Stimulated activated CD8-positive, alpha-beta memory T cell treated with anti-CD3 and anti-CD28 coated beads, Interleukin-4, amount 100 ng/mL, for 1 hour (primary cell): ENCODE results near the gene HS6ST2.

Experiments
- DNase-seq, 2 donors: peaks; one replicate each; pipeline ENCODE4 v3.0.0-alpha.2; 2020; ENCODE audit warnings: low read depth in 2 of 2, low spot score in 1 of 2

HS6ST2 gene

DNA sequence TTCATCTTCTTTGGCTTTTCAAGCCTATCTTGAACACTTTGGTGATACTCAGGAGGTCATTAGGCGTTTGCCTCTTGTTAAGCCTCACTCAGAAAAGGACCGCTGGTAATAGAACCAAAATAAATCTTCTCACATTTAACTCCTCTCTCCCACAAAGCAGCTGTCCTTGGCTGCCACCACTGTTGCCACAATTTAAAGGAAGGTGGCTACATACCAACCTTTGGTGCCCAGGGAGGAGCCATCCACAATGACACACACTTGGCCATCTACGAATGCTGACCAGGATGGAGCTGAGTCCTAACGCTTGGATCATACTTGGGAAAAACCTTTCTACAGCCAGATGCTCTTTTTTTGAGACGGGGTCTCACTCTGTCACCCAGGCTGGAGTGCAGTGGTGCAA lies 210.2 kb downstream of the HS6ST2 start:
- DNase-seq, result no peak

DNA sequence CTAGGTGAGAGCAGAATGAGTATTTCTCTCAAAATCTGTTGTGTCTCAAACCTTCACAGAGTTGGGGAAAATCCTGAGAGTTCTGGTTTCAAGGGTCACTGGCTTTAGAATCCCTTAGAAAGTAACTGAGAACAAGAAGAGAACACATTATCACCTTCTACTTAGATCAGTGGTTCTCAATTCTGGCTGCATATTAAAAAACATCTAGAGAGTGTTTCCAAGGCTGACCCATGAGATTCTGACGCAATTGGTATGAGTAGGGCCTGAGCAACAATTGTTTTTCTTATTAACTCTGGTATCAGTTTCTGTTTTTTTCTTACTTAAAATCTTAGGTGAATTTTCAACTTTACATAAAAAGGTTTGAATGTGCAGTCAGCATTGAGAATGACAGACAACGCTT lies 212.8 kb downstream of the HS6ST2 start:
- no peak for DNase-seq

DNA sequence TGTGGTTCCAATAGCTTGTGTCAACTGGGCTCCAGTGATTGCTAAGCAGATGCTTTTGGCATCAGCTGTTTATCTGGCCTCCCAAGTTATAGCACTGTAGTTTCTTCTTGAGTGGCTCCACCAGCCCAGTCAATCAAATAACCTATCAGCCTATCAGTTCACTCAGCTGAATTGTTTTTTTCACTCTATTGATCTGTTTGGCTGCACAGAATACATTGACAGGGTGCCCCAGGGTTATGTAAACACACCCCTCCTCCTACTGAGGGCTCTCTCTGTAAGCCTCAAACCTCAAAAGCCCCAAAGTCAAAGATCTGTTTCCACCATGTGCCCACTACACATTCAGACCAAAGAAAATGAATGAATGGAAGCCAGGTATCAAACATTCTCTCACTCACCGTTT lies 214.0 kb downstream of the HS6ST2 start:
- DNase-seq, result no peak

DNA sequence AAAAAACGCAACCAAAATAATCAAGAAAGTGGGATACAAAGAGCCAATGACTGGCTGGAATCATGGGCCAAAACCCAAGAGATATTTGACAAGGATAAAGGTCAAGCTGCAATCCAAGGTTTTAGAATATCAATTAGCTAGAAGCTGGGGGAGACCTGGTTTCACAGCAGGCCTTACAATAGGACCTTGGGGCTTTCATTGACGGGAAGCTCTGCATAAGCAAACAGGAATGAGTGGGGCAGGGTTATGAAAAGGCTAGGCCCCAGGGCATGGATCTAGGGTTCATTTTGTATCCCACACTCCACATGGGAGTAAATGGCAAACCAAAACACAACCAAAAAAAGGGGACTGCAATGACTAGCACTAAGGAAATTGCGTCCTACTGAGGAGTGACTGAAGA lies 215.3 kb downstream of the HS6ST2 start:
- no peak for DNase-seq

DNA sequence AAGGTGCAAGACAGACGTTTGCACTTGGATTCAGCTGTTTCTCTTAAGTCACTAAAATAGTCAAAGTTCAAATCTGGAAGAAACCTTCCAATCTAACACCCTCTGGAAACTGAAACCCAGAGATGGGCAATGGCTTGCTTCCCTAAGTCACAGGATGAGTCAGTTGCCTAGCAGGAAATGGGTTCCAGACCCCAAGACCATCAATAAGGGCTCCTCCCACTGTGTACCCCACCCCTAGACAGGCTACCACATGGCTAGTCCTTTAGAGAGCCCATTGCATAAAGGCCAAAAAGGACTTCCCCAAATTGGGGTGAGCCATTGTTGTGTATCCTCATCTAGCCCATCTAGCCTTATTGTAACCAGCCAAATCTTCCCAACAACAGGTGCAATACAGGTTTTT lies 216.2 kb downstream of the HS6ST2 start:
- no peak for DNase-seq

DNA sequence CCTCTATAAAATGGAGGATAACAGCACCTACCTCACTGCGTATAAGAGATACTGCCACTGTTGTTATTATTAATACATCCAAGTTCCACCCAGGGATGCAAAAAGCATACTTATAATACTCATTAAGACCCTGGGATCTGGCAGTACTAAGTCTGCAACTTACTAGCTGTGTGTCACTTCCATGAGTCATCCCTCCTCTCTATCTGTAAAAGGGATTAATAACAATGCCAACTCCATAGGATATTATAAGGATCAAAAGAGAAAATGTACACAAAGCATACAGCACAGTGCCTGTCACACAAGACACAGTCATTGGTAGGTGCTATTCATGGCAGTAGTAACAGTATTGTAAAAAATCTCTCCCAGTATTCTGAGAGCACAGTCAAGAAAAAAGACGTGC lies 216.7 kb downstream of the HS6ST2 start:
- no peak for DNase-seq

DNA sequence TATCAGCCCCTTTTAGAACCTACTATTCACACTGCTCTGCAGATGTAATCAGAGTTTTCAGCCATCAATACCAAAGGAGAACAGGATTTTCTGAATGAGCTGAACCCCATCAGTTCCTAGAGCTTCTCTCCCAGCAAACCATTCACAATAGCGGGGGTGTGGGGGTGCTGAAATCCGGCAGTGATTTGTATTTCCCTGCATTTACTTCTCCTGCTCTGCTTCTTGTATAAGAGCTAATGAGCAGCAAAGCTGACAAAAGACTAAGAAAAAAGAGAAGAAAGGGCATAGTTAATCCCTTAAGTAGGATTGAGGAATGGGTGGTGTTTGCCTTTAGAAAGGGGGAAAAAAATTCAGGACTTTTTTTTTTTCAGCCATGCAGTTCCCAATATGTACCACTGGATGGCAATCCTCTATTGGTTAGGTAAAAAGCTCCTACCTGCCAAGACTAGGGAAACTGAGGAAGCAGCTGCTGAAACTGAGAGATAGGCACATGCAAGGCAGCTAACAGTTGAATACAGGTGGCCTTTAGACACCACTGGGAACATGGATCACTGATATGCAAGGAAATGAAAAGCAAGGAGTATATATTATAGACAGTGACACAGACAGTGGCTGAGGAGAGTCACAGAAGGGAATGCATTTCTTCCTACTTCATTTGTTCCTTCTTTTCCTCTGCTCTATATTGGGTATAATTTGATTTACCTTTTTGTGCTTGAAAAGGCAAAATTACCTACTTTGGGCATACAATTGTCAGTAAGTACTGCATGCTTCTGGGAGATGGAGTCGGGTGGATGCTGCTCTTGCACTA lies 217.9 kb downstream of the HS6ST2 start:
- DNase-seq, result no peak

DNA sequence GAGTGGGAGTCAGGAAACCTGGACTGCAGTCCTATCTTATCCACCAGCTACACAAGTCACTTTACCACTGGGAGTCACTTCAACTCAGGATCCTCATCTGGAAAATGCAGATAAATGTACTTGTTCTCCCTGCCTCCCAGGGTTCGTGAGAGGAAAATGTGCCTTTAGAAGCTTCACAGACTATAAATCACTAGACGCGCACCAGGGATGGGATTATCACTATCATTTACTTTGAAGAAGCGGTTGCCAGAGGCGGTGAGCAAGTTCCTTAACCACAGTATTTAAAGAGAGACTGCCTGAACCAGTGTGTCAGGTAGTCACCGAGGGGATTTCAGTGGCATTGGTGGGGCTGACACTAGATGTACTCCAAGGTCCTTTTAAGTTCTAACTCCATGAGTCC lies 219.5 kb downstream of the HS6ST2 start:
- no peak for DNase-seq

DNA sequence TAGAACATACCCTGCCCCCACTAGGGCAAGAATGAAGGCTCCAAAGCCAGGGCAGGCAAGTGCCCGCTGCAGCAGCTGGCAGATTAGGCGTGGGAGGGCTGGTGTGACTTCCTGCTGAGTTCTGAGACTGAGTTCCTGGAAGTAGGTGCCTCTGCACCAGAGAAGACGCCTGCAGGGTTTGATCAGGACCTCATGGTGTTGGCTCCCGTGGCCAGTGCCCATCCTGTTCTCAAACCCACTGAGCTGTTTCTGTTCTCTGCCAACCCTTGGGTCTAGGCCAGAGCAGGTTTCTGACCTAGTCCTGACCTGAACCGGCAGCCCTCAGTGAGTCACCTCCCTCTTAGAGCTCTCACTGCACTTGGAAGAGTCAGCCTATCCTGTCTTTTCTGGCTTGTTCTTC lies 220.7 kb downstream of the HS6ST2 start:
- no peak for DNase-seq

DNA sequence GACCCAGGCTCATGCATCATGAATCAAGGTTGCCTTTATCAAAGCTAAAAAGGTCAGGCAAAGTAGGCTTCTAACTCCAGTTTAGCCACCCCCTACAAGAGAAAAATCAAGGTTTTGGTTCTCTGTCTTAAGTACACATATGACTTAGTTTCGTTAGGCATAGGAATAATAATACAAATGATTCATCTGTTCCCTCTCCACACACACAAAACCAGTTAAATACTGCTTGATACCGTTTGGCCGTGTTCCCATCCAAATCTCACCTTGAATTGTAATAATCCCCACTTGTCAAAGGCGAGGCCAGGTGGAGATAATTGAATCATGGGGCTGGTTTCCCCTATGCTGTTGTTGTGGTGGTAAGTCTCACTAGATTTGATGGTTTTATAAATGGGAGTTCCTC lies 226.2 kb downstream of the HS6ST2 start:
- no peak for DNase-seq

DNA sequence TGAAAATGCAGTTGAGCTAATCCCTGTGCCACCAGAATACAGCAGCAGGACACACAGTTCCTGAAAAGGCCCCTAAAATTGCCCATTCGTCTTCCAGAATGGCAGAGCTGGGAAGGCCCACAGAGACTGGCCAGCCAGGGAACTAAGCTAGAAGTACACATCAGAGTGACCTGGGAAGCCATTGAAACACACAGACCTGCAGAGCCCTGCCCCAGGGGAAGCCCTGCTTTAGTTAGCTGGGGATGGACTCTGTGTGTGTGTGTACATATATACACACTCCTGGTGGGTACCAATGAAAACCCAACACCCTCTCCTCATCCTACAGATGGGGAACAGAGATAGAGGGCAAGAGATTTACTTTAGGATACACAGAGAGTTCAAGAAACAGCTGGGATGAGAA lies 227.7 kb downstream of the HS6ST2 start:
- no peak for DNase-seq

DNA sequence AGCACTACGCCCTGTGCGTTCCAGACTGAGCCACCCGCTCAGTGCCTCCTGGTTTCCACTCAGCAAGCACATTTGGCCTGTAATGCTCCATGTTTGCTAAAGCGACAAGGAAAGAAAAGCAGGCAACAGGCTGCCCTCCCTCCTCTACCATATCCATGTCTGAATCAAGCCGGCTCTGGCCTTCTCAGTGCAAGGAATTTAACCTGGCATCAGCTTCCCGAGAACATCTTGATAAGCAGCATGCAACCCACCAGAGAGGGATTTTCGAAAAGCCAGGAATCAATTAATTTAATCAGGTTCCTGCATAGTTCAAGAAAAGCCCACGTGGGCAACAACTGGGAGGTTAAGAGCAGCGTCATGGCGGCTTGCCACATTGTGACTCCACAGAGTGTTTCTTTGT lies 228.2 kb downstream of the HS6ST2 start:
- DNase-seq, result no peak

DNA sequence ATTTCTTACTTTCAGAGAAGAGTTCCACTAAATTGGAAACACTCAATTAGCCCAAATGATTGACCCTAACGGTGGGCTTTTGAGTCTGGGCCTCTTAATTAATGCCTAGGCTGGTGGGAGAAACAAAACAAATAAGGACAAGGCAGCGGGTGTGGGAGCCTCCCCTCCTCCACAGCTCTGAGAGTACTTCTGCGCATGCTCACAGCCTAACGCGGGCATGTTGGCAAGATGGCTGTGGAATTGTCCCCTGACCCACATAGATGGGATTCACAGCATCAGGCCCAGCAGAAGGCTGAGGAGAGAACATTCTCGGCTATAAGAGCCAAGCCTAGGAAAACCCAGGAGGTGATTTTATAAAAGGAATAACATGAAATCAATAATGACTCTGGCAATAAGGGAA lies 230.1 kb downstream of the HS6ST2 start:
- DNase-seq, result no peak

DNA sequence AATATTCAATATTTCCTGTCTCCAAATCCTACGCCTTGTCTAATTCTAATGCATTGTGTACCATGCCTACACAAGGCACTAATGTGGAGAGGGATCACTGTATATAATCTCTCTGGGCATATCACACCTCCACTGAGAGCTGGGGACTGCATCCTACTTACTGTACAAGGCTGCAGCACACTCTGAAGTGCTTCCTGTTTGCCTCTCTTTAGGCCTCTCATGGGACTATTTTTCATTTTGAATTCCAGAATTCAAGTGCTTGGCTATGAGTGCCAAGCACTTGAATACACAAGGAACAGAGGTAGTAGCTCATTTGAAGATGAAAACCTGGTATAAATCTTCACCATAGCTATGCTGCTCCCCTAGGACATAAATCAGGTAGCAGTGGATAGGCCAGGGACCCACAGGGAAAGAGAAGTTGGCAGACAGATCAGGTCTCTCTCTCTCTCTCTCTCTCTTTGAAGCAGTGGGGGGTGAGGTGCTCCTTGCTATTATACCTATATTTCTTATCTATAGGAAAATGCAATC lies 239.9 kb downstream of the HS6ST2 start:
- no peak for DNase-seq

DNA sequence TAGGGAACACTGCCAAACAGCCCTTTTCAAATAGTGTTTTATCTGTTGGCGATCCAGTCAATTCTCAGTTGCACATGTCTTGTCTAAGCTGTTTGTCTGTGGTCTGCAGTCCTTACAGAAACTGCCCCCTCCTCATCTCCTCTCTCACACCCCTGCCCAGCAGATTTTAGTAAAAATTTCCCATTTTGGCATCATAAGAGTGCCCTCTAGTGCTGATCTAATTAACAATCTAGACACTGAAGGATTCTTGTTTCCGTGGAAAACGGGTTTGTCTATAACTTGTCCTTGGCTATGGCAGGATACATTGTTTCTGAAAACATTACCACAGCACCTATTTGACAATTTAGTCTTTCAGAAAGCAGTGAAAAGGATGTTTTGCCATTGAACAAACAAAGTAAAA lies 242.4 kb downstream of the HS6ST2 start:
- DNase-seq, result no peak

DNA sequence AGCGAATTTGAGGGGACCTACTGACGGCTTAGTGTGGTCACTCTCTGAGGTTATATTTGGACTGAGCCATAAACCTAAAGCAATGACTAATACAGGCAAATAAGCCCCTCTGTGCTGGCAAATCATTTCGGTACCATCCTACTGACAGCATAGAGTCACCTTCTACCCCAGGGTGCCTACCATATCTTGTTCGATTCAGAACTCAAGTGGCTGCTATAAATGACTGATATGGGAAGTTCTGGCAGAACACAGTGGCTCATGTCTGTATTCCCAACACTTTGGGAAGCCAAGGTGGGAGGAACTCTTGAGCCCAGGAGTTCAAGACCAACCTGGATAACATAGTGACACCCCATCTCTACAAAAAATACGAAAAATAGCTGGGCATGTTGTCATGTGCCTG lies 243.5 kb downstream of the HS6ST2 start:
- DNase-seq, result no peak

DNA sequence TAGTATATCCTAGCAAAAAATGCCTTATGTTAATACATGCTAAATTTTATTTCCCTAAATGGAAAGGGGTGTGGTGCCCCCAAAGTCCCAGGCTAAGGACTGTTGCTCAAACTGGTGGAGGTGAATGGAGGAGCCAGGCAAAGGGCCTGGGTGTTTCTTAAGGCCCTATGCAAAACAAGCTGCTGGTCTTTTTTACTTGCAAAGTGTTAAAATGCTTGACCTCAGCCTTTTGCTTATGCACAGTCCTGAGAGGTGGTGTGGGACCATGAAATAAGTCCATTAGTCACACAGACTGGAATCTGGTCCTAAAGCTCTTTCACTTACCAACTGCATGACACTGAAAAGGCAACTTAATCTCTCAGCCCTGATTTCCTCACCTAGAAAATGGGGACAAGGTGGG lies 246.1 kb downstream of the HS6ST2 start:
- no peak for DNase-seq

DNA sequence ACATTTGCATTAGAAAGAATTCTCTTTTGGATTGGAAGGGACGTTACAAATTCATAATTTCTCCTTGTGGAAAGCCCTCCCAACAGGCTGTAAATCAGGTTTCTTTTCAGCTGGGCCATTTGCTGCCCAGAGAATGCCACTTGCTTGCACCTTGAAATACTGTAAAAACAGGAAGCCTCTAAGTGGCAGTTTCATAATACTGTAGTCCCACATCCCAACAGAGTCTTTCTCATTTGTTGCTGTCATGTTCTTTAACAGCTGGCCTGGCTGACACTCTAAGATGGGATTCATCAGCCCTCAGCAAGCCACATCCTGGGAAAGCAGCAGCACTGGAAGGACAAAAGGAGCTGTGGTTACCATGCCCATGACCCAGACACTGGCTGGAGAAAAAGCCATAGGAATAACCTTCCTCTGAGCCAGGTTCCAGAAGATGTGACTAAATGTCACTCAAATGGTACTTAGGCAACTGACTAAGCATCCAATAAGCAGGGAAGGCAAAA lies 247.7 kb downstream of the HS6ST2 start:
- DNase-seq, result no peak

DNA sequence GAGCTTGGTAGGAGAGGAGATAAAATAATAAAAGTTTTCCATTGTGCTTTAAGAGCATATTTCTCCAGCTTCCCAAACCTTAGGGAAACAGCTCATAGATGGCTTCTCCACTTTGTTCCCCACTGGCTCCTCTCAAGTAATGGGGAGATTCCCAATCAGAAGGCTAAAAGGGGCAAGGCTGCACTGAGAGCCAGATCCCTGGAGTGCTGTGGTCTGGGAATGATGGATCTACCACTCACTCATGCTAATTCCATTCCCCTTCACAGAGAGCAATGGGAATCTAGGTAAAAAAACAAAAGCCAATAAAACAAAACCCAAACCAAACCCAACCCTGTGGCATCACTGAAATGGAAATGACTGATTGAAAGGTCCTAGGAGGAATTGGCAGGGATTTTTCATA lies 249.9 kb downstream of the HS6ST2 start:
- no peak for DNase-seq

DNA sequence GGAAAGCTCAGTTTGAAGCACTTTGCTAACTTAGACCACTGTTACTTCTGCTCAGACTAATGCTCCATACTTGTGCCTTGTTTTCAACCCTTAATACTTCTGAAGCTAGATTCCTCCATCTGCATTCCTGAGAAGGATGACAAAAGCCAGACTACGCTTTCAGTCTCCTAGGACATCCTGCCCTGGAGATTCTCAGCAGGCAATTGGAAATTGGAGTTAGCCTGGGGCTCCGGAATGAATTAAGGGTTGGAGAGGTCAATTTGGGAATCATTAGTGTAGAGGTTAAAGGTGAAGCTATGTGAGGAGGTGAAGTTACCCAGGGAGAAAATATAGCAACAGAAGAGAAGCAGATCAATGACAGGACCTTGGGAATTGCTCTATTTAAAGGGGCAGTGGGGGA lies 253.7 kb downstream of the HS6ST2 start:
- no peak for DNase-seq

DNA sequence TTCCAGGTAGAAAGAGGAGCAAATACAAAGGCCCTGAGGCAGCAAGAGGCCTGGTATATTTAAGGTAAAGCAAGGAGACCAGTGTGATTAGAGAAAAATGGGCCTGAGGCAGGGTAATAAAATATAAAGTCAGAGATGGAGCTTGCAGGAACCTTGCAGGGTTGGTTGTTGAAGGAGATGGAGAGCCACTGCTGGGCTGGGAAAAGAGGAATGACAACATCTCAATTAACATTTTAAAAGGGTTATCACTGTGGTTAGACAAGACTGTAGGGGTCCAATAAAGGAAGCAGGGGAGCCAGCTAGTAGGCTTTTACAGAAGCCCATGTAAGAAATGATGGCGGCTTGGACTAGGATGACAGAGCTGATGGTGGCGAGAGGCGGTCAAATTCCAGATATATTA lies 264.0 kb downstream of the HS6ST2 start:
- DNase-seq, result no peak

DNA sequence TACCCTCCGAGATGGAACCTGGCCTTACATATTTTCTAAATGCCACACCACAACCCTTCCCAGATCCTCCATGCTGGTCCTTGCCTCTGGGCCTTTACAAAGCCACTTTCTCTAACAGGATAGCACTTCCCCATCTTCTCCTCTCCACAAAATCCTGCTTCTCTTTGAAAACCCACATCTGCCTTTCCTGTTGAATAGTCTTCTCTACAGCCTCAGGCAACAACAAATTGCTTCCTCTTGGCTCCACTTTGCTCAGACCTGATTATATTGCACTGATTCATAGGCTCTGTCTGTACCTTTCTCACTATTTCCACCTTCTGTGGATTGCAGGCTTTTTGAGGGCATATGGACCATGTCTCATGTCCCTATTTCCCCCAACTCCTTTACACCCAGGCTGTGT lies 265.9 kb downstream of the HS6ST2 start:
- no peak for DNase-seq

DNA sequence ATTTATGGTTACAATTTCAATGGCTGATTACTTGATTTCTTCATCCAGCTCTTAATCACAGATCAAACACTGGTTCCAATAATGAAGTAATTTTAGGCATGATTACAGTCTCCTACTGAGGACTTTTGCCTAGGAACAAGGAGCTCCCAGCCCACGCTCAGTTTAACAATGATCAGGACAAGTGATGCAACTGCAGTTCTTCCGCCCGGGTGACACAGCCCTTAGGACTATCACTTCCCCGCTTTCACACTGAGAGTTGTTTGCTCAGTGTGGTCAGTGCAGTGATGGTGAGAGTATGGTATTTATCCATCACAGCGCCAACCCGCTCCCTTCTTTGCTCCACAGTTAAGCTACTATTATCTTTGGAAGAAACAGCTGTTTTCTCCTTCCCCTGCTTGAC lies 266.4 kb downstream of the HS6ST2 start:
- no peak for DNase-seq
